ENCODE measurements around the gene ZFAND3. TPM values are rescaled to one million over a fixed set of nuclear protein-coding genes. Genes with fewer than 3 reads are reported as not detected.

Gene ZFAND3
- total and polyA plus RNA-seq, 2 donors (not counting 1 experiment from before 2014, with no cell fraction given): 13.5 to 58.3 TPM

GRCh38 chr6:38092465-38092864 lies 272.9 kb downstream of the ZFAND3 start:
- Histone ChIP-seq H3K79me2 (ENCODE audit: control insufficient read depth, insufficient read depth, low read length) (peaks cover 17% of the 10 kb centered on the region), H2AFZ (ENCODE audit: insufficient read depth, low read depth, low read length, poor library complexity, severe bottlenecking) (no peak overlapping the region), H3K4me3 (ENCODE audit: control extremely low read depth in 1 of 5, extremely low read depth in 1 of 5, insufficient read depth in 1 of 5, low read depth in 2 of 5, low read length in 4 of 5) (no peak overlapping the region), H3K36me3 (replicated peaks in 1 of 2; ENCODE audit: control extremely low read depth in 1 of 2, control insufficient read depth in 1 of 2, extremely low read depth in 1 of 2, insufficient read depth in 2 of 2, low read length in 1 of 2) (peaks cover 0 to 11% of the 10 kb centered on the region in 2 experiments), H3K9ac (ENCODE audit: low read length) (no peak overlapping the region), H3K27me3 (replicated peaks in 1 of 4; ENCODE audit: control extremely low read depth in 1 of 4, control insufficient read depth in 3 of 4, insufficient read depth in 4 of 4, low read length in 3 of 4) (no peaks in the 10 kb centered on the region), H3K27ac (ENCODE audit: low read length in 2 of 2) (no peak overlapping the region), H3K4me2 (replicated peaks; ENCODE audit: low read depth, low read length, poor library complexity, severe bottlenecking) (no peak overlapping the region), H3K4me1 (ENCODE audit: control insufficient read depth in 2 of 2, insufficient read depth in 2 of 2, low read length in 2 of 2) (no peaks in the 10 kb centered on the region), H3K9me3 (ENCODE audit: control extremely low read depth in 1 of 3, control insufficient read depth in 2 of 3, insufficient read depth in 1 of 3, low read length in 2 of 3) (no peaks in the 10 kb centered on the region), H4K20me1 (ENCODE audit: control insufficient read depth, insufficient read depth, low read length, poor library complexity, severe bottlenecking) (peaks cover 27% of the 10 kb centered on the region)
- WGBS (ENCODE audit: insufficient coverage): no CpG with 5 or more reads among the region's 4 CpGs
- DNase-seq (no peak), ATAC-seq (ENCODE audit: low read depth) (no peak)
- ChIA-PET CTCF (interaction anchor here (1.0 kb wide), 1 partner anchor 215 kb away, joined by 3 read pairs; no protein-coding TSS in a partner anchor), POLR2A (no interaction called here)
- Mint-ChIP-seq H3K27ac (no peak overlapping the region), H3K27me3 (no peaks in the 10 kb centered on the region), H3K4me3 (no peak overlapping the region), H3K9me3 (ENCODE audit: insufficient read depth) (no peaks in the 10 kb centered on the region), H3K4me1 (peaks cover under 1% of the 10 kb centered on the region)
- intact Hi-C loops (cut with micrococcal nuclease): no loop called here
- no peak for TF ChIP-seq EZH2 (IDR thresholded peaks at IDR 0.05; ENCODE audit: borderline replicate concordance, insufficient read depth, low read depth, low read length, poor library complexity, severe bottlenecking)
- TF ChIP-seq, protein P1, sequence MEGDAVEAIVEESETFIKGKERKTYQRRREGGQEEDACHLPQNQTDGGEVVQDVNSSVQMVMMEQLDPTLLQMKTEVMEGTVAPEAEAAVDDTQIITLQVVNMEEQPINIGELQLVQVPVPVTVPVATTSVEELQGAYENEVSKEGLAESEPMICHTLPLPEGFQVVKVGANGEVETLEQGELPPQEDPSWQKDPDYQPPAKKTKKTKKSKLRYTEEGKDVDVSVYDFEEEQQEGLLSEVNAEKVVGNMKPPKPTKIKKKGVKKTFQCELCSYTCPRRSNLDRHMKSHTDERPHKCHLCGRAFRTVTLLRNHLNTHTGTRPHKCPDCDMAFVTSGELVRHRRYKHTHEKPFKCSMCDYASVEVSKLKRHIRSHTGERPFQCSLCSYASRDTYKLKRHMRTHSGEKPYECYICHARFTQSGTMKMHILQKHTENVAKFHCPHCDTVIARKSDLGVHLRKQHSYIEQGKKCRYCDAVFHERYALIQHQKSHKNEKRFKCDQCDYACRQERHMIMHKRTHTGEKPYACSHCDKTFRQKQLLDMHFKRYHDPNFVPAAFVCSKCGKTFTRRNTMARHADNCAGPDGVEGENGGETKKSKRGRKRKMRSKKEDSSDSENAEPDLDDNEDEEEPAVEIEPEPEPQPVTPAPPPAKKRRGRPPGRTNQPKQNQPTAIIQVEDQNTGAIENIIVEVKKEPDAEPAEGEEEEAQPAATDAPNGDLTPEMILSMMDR (IDR thresholded peaks at IDR 0.05): no peak

GRCh38 chr6:38092964-38093363 lies 273.4 kb downstream of the ZFAND3 start:
- POLR2A ChIA-PET: no interaction called here
- ATAC-seq (ENCODE audit: low read depth): no peak
- H2AFZ ChIP-seq (ENCODE audit: insufficient read depth, low read depth, low read length, poor library complexity, severe bottlenecking): no peak overlapping the region
- intact Hi-C loops (cut with micrococcal nuclease): no loop called here
- Mint-ChIP-seq H3K9me3 (ENCODE audit: insufficient read depth) (no peaks in the 10 kb centered on the region), H3K27me3 (no peaks in the 10 kb centered on the region), H3K4me1 (peaks cover 3% of the 10 kb centered on the region), H3K27ac (no peak overlapping the region), H3K4me3 (no peak overlapping the region)
- H3K79me2 ChIP-seq (ENCODE audit: control insufficient read depth, insufficient read depth, low read length): peaks cover 14% of the 10 kb centered on the region
- CTCF ChIA-PET: interaction anchor here (1.5 kb wide), 1 partner anchor 478 kb away, joined by 3 read pairs; no protein-coding TSS in a partner anchor
- H3K9me3 ChIP-seq (ENCODE audit: control extremely low read depth in 1 of 3, control insufficient read depth in 2 of 3, insufficient read depth in 1 of 3, low read length in 2 of 3): no peaks in the 10 kb centered on the region
- no peaks in the 10 kb centered on the region for H3K4me1 ChIP-seq (ENCODE audit: control insufficient read depth in 2 of 2, insufficient read depth in 2 of 2, low read length in 2 of 2)
- H3K36me3 ChIP-seq (replicated peaks in 1 of 2; ENCODE audit: control extremely low read depth in 1 of 2, control insufficient read depth in 1 of 2, extremely low read depth in 1 of 2, insufficient read depth in 2 of 2, low read length in 1 of 2): peaks cover 0 to 11% of the 10 kb centered on the region in 2 experiments
- H3K4me3 ChIP-seq (ENCODE audit: control extremely low read depth in 1 of 5, extremely low read depth in 1 of 5, insufficient read depth in 1 of 5, low read depth in 2 of 5, low read length in 4 of 5): no peak overlapping the region
- no peaks in the 10 kb centered on the region for H3K27me3 ChIP-seq (replicated peaks in 1 of 4; ENCODE audit: control extremely low read depth in 1 of 4, control insufficient read depth in 3 of 4, insufficient read depth in 4 of 4, low read length in 3 of 4)
- no peak overlapping the region for H3K9ac ChIP-seq (ENCODE audit: low read length)
- H3K27ac ChIP-seq (ENCODE audit: low read length in 2 of 2): no peak overlapping the region
- TF ChIP-seq, protein P1 (IDR thresholded peaks at IDR 0.05): no peak
- no peak for TF ChIP-seq EZH2 (IDR thresholded peaks at IDR 0.05; ENCODE audit: borderline replicate concordance, insufficient read depth, low read depth, low read length, poor library complexity, severe bottlenecking)
- DNase-seq: no peak
- H4K20me1 ChIP-seq (ENCODE audit: control insufficient read depth, insufficient read depth, low read length, poor library complexity, severe bottlenecking): peaks cover 29% of the 10 kb centered on the region
- no peak overlapping the region for H3K4me2 ChIP-seq (replicated peaks; ENCODE audit: low read depth, low read length, poor library complexity, severe bottlenecking)
